Measurements from ENCODE around the gene RASA4B.

GRCh38 chr7:102473271-102473991, 44.1 kb downstream of the RASA4B start:
- TF ChIP-seq REST (IDR thresholded peaks at IDR 0.05; ENCODE audit: low read depth) (no peak), POLR2AphosphoS5 (IDR thresholded peaks at IDR 0.05; ENCODE audit: low read depth, low read length) (no peak), CTCF (IDR thresholded peaks at IDR 0.05 in 2 of 3, conservative IDR thresholded peaks at IDR 0.05 in 1 of 3; ENCODE audit: borderline replicate concordance in 1 of 3, insufficient read depth in 1 of 3, low read depth in 2 of 3, low read length in 2 of 3) (no peak), SP1 (IDR thresholded peaks at IDR 0.05; ENCODE audit: low read depth) (no peak), JUND (IDR thresholded peaks at IDR 0.05) (no peak)
